OCI-LY3 (cell line): ENCODE data around the gene ZMYND8.

ENCODE experiments used
- EZH2phosphoT487 ChIP-seq: fragments of 200-600 bp; shearing (Covaris generic); IDR thresholded peaks from 2 replicates; pipeline ENCODE4 v1.6.1; 2018; ENCODE audit warnings: antibody characterized with exemption, mixed run types, low read depth
- TF ChIP-seq, protein P1 (sequence below): fragments of 200-600, 300-600 bp; sonication (generic); IDR thresholded peaks from 2 replicates; pipeline ENCODE4 v1.5.1; 2014; ENCODE audit warnings: antibody characterized with exemption, low read length, low read depth

DNA sequence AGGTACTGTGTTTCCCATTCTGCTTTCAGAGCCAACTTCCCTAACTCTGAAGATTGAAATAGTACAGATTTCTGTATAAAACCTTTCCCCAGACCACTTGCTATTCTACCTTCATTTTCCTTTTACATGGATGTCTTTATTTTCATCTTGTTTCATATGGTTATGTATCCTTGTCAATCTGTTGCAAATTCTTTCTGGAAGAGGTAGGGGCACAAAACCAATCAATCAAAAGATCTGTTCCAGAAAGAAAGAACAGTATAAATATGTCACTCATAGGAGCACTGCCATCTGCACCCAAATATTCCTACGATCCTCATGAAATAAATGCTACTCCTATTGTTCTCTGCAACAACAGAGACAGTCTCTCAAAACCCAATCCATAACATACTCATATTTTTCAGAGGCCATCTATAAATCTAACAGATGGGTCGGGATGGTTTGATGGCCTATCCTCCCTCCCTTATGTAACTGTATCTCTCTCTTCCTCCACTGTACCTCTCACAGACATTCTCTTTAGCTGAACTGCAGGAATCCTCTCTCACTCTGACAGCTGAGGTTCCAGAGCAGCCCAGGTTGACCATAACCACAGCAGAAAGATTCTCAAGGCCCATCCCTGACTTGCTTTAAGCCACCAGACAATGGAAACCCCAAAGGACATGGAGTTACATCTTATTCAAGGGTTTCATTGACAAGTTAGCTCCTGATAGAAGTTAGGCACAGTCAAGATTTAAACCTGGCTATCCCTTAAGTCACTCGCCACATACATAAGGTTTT, 112.8 kb downstream of the ZMYND8 start:
- TF ChIP-seq, protein P1, sequence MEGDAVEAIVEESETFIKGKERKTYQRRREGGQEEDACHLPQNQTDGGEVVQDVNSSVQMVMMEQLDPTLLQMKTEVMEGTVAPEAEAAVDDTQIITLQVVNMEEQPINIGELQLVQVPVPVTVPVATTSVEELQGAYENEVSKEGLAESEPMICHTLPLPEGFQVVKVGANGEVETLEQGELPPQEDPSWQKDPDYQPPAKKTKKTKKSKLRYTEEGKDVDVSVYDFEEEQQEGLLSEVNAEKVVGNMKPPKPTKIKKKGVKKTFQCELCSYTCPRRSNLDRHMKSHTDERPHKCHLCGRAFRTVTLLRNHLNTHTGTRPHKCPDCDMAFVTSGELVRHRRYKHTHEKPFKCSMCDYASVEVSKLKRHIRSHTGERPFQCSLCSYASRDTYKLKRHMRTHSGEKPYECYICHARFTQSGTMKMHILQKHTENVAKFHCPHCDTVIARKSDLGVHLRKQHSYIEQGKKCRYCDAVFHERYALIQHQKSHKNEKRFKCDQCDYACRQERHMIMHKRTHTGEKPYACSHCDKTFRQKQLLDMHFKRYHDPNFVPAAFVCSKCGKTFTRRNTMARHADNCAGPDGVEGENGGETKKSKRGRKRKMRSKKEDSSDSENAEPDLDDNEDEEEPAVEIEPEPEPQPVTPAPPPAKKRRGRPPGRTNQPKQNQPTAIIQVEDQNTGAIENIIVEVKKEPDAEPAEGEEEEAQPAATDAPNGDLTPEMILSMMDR = no peak
- TF ChIP-seq EZH2phosphoT487 = no peak
